Measurements from ENCODE around the gene PLXNC1. TPM values are rescaled to one million over a fixed set of nuclear protein-coding genes. Genes with fewer than 3 reads are reported as not detected.

The PLXNC1 gene
- polyA plus RNA-seq, 1 donor (not counting 4 experiments of a cell fraction or from before 2014, with no cell fraction given), result 0.17 TPM

GRCh38 chr12:94220804-94221203 lies 72.4 kb downstream of the PLXNC1 start:
- Histone ChIP-seq H3K79me2 (ENCODE audit: control insufficient read depth, insufficient read depth, low read length) (no peaks in the 10 kb centered on the region), H3K9ac (ENCODE audit: control insufficient read depth, extremely low read depth, insufficient read depth, low read length) (no peak overlapping the region), H3K9me3 (ENCODE audit: control insufficient read depth, low read depth, low read length) (no peaks in the 10 kb centered on the region), H3K4me2 (ENCODE audit: control insufficient read depth, extremely low read depth, insufficient read depth, low read depth, low read length) (no peak overlapping the region), H3K4me3 (ENCODE audit: control insufficient read depth in 2 of 3, extremely low read depth in 1 of 3, insufficient read depth in 2 of 3, low read depth in 1 of 3, low read length in 3 of 3) (no peak overlapping the region), H3K27me3 (ENCODE audit: control insufficient read depth, extremely low read depth, insufficient read depth, low read length) (no peaks in the 10 kb centered on the region), H3K9me1 (ENCODE audit: control insufficient read depth, extremely low read depth, insufficient read depth, low read length) (no peaks in the 10 kb centered on the region), H2AFZ (ENCODE audit: control insufficient read depth, low read length) (no peak overlapping the region), H3K27ac (ENCODE audit: control insufficient read depth, insufficient read depth, low read length) (no peak overlapping the region), H3K36me3 (ENCODE audit: control insufficient read depth in 2 of 2, extremely low read depth in 1 of 2, insufficient read depth in 2 of 2, low read length in 2 of 2) (no peaks in the 10 kb centered on the region), H3K4me1 (ENCODE audit: control insufficient read depth, extremely low read depth, insufficient read depth, low read length) (no peaks in the 10 kb centered on the region), H4K20me1 (ENCODE audit: control insufficient read depth, extremely low read depth, insufficient read depth, low read length) (no peaks in the 10 kb centered on the region)
- dilution Hi-C loops (cut with MboI; ENCODE audit: extremely low pct_ligation_motif_present, low sequenced_read_pairs), result no loop called here
- no peak for FAIRE-seq
- DNase-seq (ENCODE audit: low read depth, low spot score), result no peak
- TF ChIP-seq EZH2 (IDR thresholded peaks at IDR 0.05; ENCODE audit: low read length) (no peak), CTCF (optimal IDR thresholded peaks at IDR 0.05 in 1 of 3, IDR thresholded peaks at IDR 0.05 in 1 of 3, conservative IDR thresholded peaks at IDR 0.05 in 1 of 3; ENCODE audit: extremely low read depth in 1 of 3, insufficient read depth in 2 of 3, low read length in 3 of 3) (no peak)

- Histone ChIP-seq H3K9me1 (ENCODE audit: control insufficient read depth, extremely low read depth, insufficient read depth, low read length) (no peaks in the 10 kb centered on the region), H3K79me2 (ENCODE audit: control insufficient read depth, insufficient read depth, low read length) (no peaks in the 10 kb centered on the region), H3K27me3 (ENCODE audit: control insufficient read depth, extremely low read depth, insufficient read depth, low read length) (peaks cover 3% of the 10 kb centered on the region), H3K4me3 (ENCODE audit: control insufficient read depth in 2 of 3, extremely low read depth in 1 of 3, insufficient read depth in 2 of 3, low read depth in 1 of 3, low read length in 3 of 3) (no peak overlapping the region), H3K4me2 (ENCODE audit: control insufficient read depth, extremely low read depth, insufficient read depth, low read depth, low read length) (no peak overlapping the region), H3K9me3 (ENCODE audit: control insufficient read depth, low read depth, low read length) (no peaks in the 10 kb centered on the region), H3K9ac (ENCODE audit: control insufficient read depth, extremely low read depth, insufficient read depth, low read length) (no peak overlapping the region), H3K27ac (ENCODE audit: control insufficient read depth, insufficient read depth, low read length) (no peak overlapping the region), H2AFZ (ENCODE audit: control insufficient read depth, low read length) (no peak overlapping the region), H3K4me1 (ENCODE audit: control insufficient read depth, extremely low read depth, insufficient read depth, low read length) (no peaks in the 10 kb centered on the region), H3K36me3 (ENCODE audit: control insufficient read depth in 2 of 2, extremely low read depth in 1 of 2, insufficient read depth in 2 of 2, low read length in 2 of 2) (no peaks in the 10 kb centered on the region), H4K20me1 (ENCODE audit: control insufficient read depth, extremely low read depth, insufficient read depth, low read length) (no peaks in the 10 kb centered on the region)
- no peak for TF ChIP-seq EZH2 (IDR thresholded peaks at IDR 0.05; ENCODE audit: low read length)
- no peak for TF ChIP-seq CTCF (optimal IDR thresholded peaks at IDR 0.05 in 1 of 3, IDR thresholded peaks at IDR 0.05 in 1 of 3, conservative IDR thresholded peaks at IDR 0.05 in 1 of 3; ENCODE audit: extremely low read depth in 1 of 3, insufficient read depth in 2 of 3, low read length in 3 of 3)
- FAIRE-seq (no peak), DNase-seq (ENCODE audit: low read depth, low spot score) (no peak)
- dilution Hi-C loops (cut with MboI; ENCODE audit: extremely low pct_ligation_motif_present, low sequenced_read_pairs), result no loop called here
These were observed 74.1 kb downstream of the PLXNC1 start for GRCh38 chr12:94222351-94223084.
